Fibroblast of lung (primary cell): ENCODE data around the gene SLC2A8. TPM values are rescaled to one million over a fixed set of nuclear protein-coding genes. Genes with fewer than 3 reads are reported as not detected.

Experiments used
- DNase-seq, 2 donors: peaks; one replicate each; pipeline versions ENCODE4 v3.0.0 to v3.0.0-alpha.2; 2010; ENCODE audit warnings: low read depth in 2 of 2
- H2AFZ ChIP-seq: 2 replicates; pipeline ENCODE4 v1.5.1; 2012; ENCODE audit warnings: low read length, control low read depth, inconsistent platforms
- H3K27ac ChIP-seq: 2 replicates; pipeline ENCODE4 v1.5.1; 2011; ENCODE audit warnings: low read length, control low read depth; ENCODE audit not compliant: insufficient read depth
- H3K27me3 ChIP-seq: 2 replicates; pipeline ENCODE4 v1.5.1; 2011; ENCODE audit warnings: mild to moderate bottlenecking, low read length; ENCODE audit not compliant: control insufficient read depth, insufficient read depth
- H3K36me3 ChIP-seq: 2 replicates; pipeline ENCODE4 v1.5.1; 2011; ENCODE audit warnings: low read length; ENCODE audit not compliant: control insufficient read depth, insufficient read depth
- H3K4me1 ChIP-seq: 2 replicates; pipeline ENCODE4 v1.5.1; 2011; ENCODE audit warnings: low read length; ENCODE audit not compliant: control insufficient read depth, insufficient read depth; ENCODE audit errors: extremely low read depth
- H3K4me2 ChIP-seq: 2 replicates; pipeline ENCODE4 v1.5.1; 2011; ENCODE audit warnings: low read length, control low read depth; ENCODE audit not compliant: insufficient read depth; ENCODE audit errors: extremely low read depth
- H3K4me3 ChIP-seq, 4 experiments: fragments of 200-600 bp in 1 of 4; sonication (generic) in 1 of 4; replicated peaks in 1 of 4; 2 replicates each; pipeline ENCODE4 v1.5.1; 2011 to 2016; ENCODE audit warnings: low read length in 4 of 4, low read depth in 3 of 4, mild to moderate bottlenecking in 3 of 4, control low read depth in 2 of 4, inconsistent platforms in 1 of 4, mixed read lengths in 1 of 4; ENCODE audit not compliant: insufficient read depth in 1 of 4; ENCODE audit errors: control extremely low read depth in 1 of 4
- H3K79me2 ChIP-seq: 2 replicates; pipeline ENCODE4 v1.5.1; 2012; ENCODE audit warnings: mild to moderate bottlenecking, low read length, inconsistent platforms; ENCODE audit not compliant: control insufficient read depth, insufficient read depth
- H3K9ac ChIP-seq: 2 replicates; pipeline ENCODE4 v1.5.1; 2011; ENCODE audit warnings: mild to moderate bottlenecking, low read length, control low read depth; ENCODE audit not compliant: insufficient read depth
- H3K9me3 ChIP-seq: 2 replicates; pipeline ENCODE4 v1.5.1; 2012; ENCODE audit warnings: low read depth, low read length; ENCODE audit not compliant: control insufficient read depth, insufficient read depth
- H4K20me1 ChIP-seq: 2 replicates; pipeline ENCODE4 v1.5.1; 2011; ENCODE audit warnings: low read length; ENCODE audit not compliant: control insufficient read depth, insufficient read depth; ENCODE audit errors: extremely low read depth
- EZH2 ChIP-seq: IDR thresholded peaks from 2 replicates; pipeline ENCODE4 v1.5.1; 2012; ENCODE audit warnings: low read length, control low read depth, mild to moderate bottlenecking; ENCODE audit errors: missing control alignments
- polyA plus RNA-seq, 2 donors: library from polyadenylated mRNA; depleted of rRNA in 1 of 2; stranded (reverse) in 1 of 2; unstranded in 1 of 2; fragments of >200 nt; gene quantifications; 2 replicates each; pipeline ENCODE4 v1.2.1, GENCODE V29; 2011 to 2012; ENCODE audit warnings: missing spikeins in 1 of 2
- total RNA-seq: library from RNA; depleted of rRNA; stranded (reverse); fragments of >200 nt; gene quantifications from 2 replicates; pipeline ENCODE4 v1.2.1, GENCODE V29; 2014
- TF ChIP-seq, protein P1 (sequence below), 2 donors: IDR thresholded peaks in 1 of 2; conservative IDR thresholded peaks in 1 of 2; 1 replicate in 1 of 2; 2 replicates in 1 of 2; pipeline ENCODE4 v1.5.1; 2011 to 2012; ENCODE audit warnings: low read length in 2 of 2, control low read depth in 1 of 2, inconsistent platforms in 1 of 2, low read depth in 1 of 2, mild to moderate bottlenecking in 1 of 2

SLC2A8 gene
- total and polyA plus RNA-seq, 2 donors (not counting 1 experiment from before 2014, with no cell fraction given), result 4.6 to 11.4 TPM

DNA sequence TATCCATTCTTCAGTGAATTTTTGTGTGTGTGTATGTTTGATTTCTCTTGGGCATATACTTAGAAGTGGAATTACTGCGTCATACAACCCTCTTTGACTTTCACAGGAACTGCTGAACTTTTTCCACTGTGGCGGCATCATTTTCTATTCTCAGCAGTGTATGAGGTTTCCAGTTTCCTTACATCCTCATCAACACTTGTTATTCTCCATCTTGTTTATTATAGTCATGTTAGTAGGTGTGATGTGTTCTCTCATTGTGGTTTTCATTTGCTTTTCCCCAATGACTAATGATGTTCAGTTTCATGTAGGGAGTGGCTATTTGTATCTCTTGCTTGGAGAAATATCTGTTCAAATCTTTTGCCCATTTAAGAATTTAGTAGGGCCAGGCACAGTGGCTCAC lies 29.8 kb downstream of the SLC2A8 start:
- Histone ChIP-seq H3K4me1 (peaks cover 2% of the 10 kb centered on the region), H3K36me3 (peaks cover 3% of the 10 kb centered on the region), H3K4me3 (no peak overlapping the region), H3K27ac (no peak overlapping the region), H3K27me3 (no peaks in the 10 kb centered on the region), H3K4me2 (no peak overlapping the region), H3K9me3 (no peaks in the 10 kb centered on the region), H2AFZ (no peak overlapping the region), H4K20me1 (no peaks in the 10 kb centered on the region), H3K9ac (no peak overlapping the region), H3K79me2 (peaks cover 27% of the 10 kb centered on the region)
- DNase-seq, result no peak
- TF ChIP-seq EZH2, result no peak
- TF ChIP-seq, protein P1, sequence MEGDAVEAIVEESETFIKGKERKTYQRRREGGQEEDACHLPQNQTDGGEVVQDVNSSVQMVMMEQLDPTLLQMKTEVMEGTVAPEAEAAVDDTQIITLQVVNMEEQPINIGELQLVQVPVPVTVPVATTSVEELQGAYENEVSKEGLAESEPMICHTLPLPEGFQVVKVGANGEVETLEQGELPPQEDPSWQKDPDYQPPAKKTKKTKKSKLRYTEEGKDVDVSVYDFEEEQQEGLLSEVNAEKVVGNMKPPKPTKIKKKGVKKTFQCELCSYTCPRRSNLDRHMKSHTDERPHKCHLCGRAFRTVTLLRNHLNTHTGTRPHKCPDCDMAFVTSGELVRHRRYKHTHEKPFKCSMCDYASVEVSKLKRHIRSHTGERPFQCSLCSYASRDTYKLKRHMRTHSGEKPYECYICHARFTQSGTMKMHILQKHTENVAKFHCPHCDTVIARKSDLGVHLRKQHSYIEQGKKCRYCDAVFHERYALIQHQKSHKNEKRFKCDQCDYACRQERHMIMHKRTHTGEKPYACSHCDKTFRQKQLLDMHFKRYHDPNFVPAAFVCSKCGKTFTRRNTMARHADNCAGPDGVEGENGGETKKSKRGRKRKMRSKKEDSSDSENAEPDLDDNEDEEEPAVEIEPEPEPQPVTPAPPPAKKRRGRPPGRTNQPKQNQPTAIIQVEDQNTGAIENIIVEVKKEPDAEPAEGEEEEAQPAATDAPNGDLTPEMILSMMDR (conservative IDR thresholded peaks at IDR 0.05 in 1 of 2, IDR thresholded peaks at IDR 0.05 in 1 of 2; ENCODE audit: low read depth in 1 of 2, low read length in 2 of 2), result no peak

DNA sequence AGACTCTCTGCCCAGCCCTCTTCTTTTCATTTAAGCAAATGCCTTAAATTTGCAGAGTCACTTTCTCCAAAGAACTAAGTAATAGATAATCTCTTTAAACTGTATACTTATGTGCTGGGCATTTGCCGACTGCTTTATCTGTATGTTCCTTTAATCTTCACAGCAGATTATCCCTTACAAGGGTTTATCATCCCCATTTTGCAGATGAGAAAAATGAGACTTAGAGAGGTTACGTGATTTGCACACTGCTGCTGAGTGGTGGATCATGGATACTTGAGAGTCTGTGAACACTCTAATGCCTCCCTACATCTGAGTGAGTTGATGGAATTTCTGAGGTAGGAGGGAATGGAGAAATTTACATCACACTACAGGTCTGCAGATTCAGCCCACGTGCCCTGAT lies 31.4 kb downstream of the SLC2A8 start:
- no peak overlapping the region for H2AFZ ChIP-seq
- H3K79me2 ChIP-seq, result peaks cover 27% of the 10 kb centered on the region
- no peak overlapping the region for H3K27ac ChIP-seq
- DNase-seq, result no peak
- H3K4me3 ChIP-seq, result no peak overlapping the region
- no peak overlapping the region for H3K4me2 ChIP-seq
- H3K9ac ChIP-seq, result no peak overlapping the region
- H3K9me3 ChIP-seq, result no peaks in the 10 kb centered on the region
- H3K36me3 ChIP-seq, result peaks cover 5% of the 10 kb centered on the region
- TF ChIP-seq, protein P1 (conservative IDR thresholded peaks at IDR 0.05 in 1 of 2, IDR thresholded peaks at IDR 0.05 in 1 of 2; ENCODE audit: low read depth in 1 of 2, low read length in 2 of 2), result no peak
- TF ChIP-seq EZH2, result no peak
- peaks cover 2% of the 10 kb centered on the region for H3K4me1 ChIP-seq
- no peaks in the 10 kb centered on the region for H4K20me1 ChIP-seq
- no peaks in the 10 kb centered on the region for H3K27me3 ChIP-seq

DNA sequence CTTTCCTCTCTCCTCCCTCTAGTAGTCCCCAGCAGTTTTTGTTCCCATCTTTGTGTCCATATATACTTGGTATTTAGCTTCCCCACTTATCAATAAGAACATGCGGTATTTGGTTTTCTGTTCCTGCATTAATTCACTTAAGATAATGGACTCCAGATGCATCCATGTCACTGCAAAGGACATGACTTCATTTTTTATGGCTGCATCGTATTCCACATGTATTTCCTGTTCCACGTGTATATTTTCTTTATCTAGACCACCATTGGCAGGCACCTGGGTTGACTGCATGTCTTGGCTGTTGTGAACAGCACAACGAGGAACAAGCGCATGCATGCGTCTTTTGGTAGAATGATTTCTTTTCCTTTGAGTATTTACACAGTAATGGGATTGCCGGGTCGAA lies 33.4 kb downstream of the SLC2A8 start:
- TF ChIP-seq EZH2, result no peak
- TF ChIP-seq, protein P1 (conservative IDR thresholded peaks at IDR 0.05 in 1 of 2, IDR thresholded peaks at IDR 0.05 in 1 of 2; ENCODE audit: low read depth in 1 of 2, low read length in 2 of 2), result no peak
- Histone ChIP-seq H3K4me3 (no peak overlapping the region), H3K27ac (no peak overlapping the region), H3K79me2 (peaks cover 17% of the 10 kb centered on the region), H4K20me1 (no peaks in the 10 kb centered on the region), H3K4me1 (no peaks in the 10 kb centered on the region), H3K4me2 (no peak overlapping the region), H3K9ac (no peak overlapping the region), H2AFZ (no peak overlapping the region), H3K36me3 (peaks cover 15% of the 10 kb centered on the region), H3K9me3 (no peaks in the 10 kb centered on the region), H3K27me3 (no peaks in the 10 kb centered on the region)
- DNase-seq, result no peak
